Measurements from ENCODE around the gene RAB6A.
A peak's percentile ranks its signal among the peaks of the same experiment; 100 is the strongest.
"Not testable (repeated sequence)": the region's sequence is repeated elsewhere in the genome, so short reads cannot be mapped to it uniquely, and the experiment has no call there.

RAB6A gene

GRCh38 chr11:73760679-73761402 is at the start of gene RAB6A:
Gene RAB6A, minus strand, starts transcription at chr11:73761074. Its CDS starts 439 bp downstream, at chr11:73760635.
- peak; percentile 100 for DNase-seq (ENCODE audit: low spot score)

DNA sequence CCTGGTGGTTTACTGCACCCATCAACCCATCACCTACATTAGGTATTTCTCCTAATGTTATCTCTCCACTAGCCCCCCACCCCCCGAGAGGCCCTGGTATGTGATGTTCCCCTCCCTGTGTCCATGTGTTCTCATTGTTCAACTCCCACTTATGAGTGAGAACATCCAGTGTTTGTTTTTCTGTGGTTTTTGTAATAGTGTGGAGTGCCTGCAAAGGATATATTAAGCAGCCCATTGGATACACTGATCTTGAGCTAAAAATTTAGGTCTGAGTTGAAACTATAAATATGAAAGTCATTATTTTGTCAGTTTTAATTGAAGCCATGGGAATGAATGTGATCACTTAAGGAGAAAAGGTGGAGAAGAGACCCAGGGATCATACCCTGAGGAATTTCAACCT is 49.8 kb upstream of the RAB6A start:
- no peak for DNase-seq (ENCODE audit: low spot score)

DNA sequence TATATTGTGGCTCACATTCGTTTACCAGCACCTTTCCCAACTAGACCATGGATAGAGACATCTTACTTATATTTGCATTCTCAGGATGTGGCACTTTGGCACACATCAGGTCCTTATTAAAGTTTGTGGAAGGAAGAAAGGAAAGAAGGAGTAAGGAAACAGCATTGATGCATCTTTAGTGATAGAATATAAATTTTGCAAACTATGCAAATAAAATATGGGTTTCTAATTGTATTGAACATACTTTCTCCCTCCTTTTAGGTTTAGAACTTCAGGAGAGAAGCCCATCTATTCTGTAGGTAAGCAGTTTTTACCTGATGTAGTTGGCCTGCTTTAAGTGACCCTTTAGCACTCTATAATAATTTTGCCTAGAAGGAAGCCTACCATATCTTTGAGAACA is 47.2 kb upstream of the RAB6A start:
- no peak for DNase-seq (ENCODE audit: low spot score)

- DNase-seq (ENCODE audit: low spot score) = no peak
Observed at GRCh38 chr11:73804712-73805111, 43.8 kb upstream of the RAB6A start.

DNA sequence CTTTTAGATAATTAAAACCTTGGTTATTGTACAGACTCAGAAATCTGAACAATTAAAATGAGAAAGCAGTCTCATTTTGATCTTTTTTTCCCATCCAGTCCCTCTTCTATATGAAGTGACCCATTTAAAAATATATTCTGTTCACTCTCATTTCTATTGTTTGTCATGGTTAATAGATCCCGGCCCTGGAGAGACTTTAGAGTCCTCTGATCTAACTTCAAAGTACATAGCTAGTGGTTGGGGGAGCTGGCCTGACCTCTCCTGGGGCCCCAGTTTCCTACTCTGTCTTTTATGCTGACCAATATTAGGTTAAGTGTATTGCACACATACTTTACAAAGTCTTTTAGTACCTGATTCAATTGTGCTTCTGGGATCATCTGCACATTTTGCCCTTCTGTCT is 40.3 kb upstream of the RAB6A start:
- no peak for DNase-seq (ENCODE audit: low spot score)

- DNase-seq (ENCODE audit: low spot score) = no peak
Observed at GRCh38 chr11:73800276-73800806, 39.5 kb upstream of the RAB6A start.

DNA sequence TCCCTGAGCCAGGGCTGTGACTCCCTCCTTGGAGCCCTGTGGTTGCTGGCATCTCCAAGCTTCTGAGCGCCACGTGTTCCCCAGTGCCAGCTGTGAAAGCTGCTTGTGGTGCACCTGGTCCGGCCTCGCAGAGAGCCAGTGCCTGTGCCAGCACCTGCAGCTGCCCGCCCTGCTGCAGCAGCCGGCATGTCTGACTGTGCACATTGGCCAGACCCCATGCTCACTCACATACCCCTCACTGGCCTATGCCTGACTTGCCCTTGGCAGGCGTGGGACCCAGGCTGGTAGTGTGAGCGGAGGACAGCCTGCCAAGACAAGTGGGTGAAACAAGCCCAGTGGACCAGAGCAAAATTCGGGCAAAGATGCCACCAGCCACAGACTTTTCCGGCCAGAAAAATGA is 36.6 kb upstream of the RAB6A start:
- DNase-seq (ENCODE audit: low spot score) = no peak

- no peak for DNase-seq (ENCODE audit: low spot score)
Observed at GRCh38 chr11:73795925-73796632, 35.2 kb upstream of the RAB6A start.

GRCh38 chr11:73792584-73792983 is 31.7 kb upstream of the RAB6A start:
- no peak for DNase-seq (ENCODE audit: low spot score)

GRCh38 chr11:73789279-73789670 is 28.4 kb upstream of the RAB6A start:
- no peak for DNase-seq (ENCODE audit: low spot score)

DNA sequence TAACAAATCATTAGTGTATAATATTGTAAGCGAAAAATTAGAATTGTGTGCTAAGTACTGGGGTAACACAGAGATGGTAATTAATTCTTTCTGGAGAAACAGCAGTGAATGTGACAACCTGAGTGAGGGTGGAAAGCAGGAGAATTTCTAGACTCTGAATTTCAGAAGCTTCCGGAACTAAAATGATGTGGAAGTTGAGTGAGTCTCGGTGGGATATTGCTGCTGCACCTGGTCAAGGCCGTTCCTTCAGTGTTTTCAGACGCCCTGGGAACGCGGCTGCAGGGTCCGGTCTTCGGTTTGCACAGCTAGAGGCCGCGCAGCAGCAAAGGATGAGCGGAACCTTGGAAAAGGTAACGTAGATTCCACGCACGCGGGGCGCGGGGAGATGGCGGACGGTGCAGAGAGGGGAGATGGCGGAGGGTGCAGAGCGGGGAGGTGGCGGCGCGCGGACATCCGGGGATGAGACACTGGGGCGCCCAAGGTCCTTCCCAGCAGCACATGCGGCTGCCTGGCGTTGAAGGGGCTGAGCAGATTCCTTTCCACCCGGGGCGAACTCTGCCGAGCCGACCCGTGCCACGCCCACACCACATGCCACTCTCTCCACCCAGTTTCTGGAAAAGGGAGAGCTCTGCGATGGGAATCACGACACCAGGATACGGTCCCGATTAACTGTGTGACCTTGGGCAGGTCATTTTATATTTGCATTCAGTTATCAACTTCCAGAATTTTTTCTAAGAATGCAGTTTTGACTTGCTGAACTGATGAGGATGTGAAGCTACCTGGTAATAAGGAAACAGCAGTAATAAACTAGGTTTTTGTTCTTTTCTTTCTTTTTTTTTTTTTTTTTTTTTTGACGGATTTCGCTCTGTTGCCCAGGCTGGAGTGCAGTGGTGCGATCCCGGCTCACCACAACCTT is 27.0 kb upstream of the RAB6A start, which contains the start of gene MRPL48:
Gene MRPL48 (plus strand): TSS at position 232 of the 916 bp plus-strand sequence. CDS start 98 bp downstream, at position 330.
- peak; percentile 79 for DNase-seq (ENCODE audit: low spot score)

GRCh38 chr11:73787051-73787642 is 26.3 kb upstream of the RAB6A start:
- DNase-seq (ENCODE audit: low spot score) = no peak

DNA sequence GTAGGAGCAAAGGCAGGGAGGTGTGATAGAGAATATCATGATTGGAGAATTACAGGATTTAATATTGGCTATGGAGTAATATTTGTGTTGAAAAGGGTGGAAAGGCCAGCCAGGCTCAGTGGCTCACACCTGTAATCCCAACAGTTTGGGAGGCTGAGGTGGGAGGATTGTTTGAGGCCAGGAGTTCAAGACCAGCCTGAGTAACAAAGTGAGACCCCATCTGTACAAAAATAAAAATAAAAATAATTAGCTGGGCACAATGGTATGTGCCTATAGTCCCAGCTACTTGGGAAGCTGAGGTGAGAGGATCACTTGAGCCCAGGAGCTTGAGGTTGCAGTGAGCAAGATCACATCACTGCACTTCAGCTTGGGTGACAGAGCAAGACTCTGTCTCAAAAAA is 24.6 kb upstream of the RAB6A start:
- not testable (repeated sequence) for DNase-seq (ENCODE audit: low spot score)

DNA sequence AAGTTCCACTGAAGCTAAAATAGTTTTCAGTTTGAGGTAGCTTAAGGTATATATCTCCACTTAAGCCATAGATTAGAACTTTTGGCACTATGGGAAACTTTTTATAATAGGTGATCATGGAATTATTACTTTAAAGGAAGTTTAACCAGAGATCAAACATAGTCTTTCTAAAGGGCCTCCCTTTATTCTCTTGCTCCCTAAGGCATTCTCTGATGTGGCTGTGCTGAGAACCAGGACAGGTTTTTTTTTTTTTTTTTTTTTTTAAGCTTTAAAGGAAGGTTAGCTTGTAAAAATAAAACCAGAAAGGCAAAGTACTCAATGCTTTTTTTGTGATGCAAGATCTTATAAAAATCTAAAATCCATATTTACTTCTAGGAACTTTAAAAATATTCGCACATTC is 23.9 kb upstream of the RAB6A start:
- no peak for DNase-seq (ENCODE audit: low spot score)

- DNase-seq (ENCODE audit: low spot score) = no peak
Observed at GRCh38 chr11:73784080-73784634, 23.3 kb upstream of the RAB6A start.

- DNase-seq (ENCODE audit: low spot score) = no peak
Observed at GRCh38 chr11:73783483-73784020, 22.7 kb upstream of the RAB6A start.

- DNase-seq (ENCODE audit: low spot score) = no peak
Observed at GRCh38 chr11:73781303-73781702, 20.4 kb upstream of the RAB6A start.

GRCh38 chr11:73779084-73779902 is 18.4 kb upstream of the RAB6A start:
- peak; percentile 97 for DNase-seq (ENCODE audit: low spot score)

GRCh38 chr11:73770811-73771210 is 9.9 kb upstream of the RAB6A start:
- DNase-seq (ENCODE audit: low spot score) = not testable (repeated sequence)

GRCh38 chr11:73766763-73767162 is 5.9 kb upstream of the RAB6A start:
- no peak for DNase-seq (ENCODE audit: low spot score)
